ENCODE measurements around the gene PRRX1.

Gene PRRX1

GRCh38 chr1:170776777-170777176, 112.8 kb downstream of the PRRX1 start:
- no peak for DNase-seq
